Measurements from ENCODE around the gene NELL2. TPM values are rescaled to one million over a fixed set of nuclear protein-coding genes. Genes with fewer than 3 reads are reported as not detected.
"Not testable (repeated sequence)": the region's sequence is repeated elsewhere in the genome, so short reads cannot be mapped to it uniquely, and the experiment has no call there.

The NELL2 gene
- total RNA-seq, 2 donors from 2014 or later, result 12.8 to 106 TPM

GRCh38 chr12:44778863-44779262 lies 97.3 kb downstream of the NELL2 start:
- no peak for ATAC-seq (replicated peaks)
- Mint-ChIP-seq H3K4me3 (no peak overlapping the region), H3K27ac (no peak overlapping the region), H3K36me3 (ENCODE audit: low read depth) (peaks cover 53% of the 10 kb centered on the region), H3K27me3 (no peaks in the 10 kb centered on the region), H3K9me3 (peaks cover 8% of the 10 kb centered on the region), H3K4me1 (peaks cover under 1% of the 10 kb centered on the region)

- ATAC-seq (replicated peaks), result no peak
- Mint-ChIP-seq H3K4me3 (no peak overlapping the region), H3K9me3 (peaks cover 8% of the 10 kb centered on the region), H3K27me3 (no peaks in the 10 kb centered on the region), H3K36me3 (ENCODE audit: low read depth) (peaks cover 65% of the 10 kb centered on the region), H3K27ac (no peak overlapping the region), H3K4me1 (no peaks in the 10 kb centered on the region)
Observed at GRCh38 chr12:44777044-44777443, 99.1 kb downstream of the NELL2 start.

DNA sequence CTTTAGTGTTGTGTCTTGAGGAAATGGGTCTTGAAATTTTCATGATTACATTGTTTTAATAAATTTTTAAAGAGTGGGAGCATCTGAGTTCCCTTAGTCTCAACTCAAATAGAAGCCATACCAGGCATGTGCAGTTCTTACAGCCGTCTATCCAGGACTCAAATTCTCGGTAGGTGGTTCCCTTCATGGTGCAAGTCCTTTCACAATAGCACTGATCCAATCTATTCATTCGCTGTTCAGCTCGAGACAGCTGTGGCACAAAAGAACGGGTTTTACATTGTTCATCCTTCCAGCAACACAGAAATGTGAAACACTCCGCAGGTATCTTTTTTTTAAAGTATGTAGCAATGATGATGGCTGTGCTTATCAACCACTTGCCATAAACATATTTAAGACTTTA lies 100.2 kb downstream of the NELL2 start:
- Mint-ChIP-seq H3K4me1 (no peaks in the 10 kb centered on the region), H3K9me3 (peaks cover 3% of the 10 kb centered on the region), H3K27me3 (no peaks in the 10 kb centered on the region), H3K27ac (no peak overlapping the region), H3K4me3 (no peak overlapping the region), H3K36me3 (ENCODE audit: low read depth) (peaks cover 71% of the 10 kb centered on the region)
- no peak for ATAC-seq (replicated peaks)

DNA sequence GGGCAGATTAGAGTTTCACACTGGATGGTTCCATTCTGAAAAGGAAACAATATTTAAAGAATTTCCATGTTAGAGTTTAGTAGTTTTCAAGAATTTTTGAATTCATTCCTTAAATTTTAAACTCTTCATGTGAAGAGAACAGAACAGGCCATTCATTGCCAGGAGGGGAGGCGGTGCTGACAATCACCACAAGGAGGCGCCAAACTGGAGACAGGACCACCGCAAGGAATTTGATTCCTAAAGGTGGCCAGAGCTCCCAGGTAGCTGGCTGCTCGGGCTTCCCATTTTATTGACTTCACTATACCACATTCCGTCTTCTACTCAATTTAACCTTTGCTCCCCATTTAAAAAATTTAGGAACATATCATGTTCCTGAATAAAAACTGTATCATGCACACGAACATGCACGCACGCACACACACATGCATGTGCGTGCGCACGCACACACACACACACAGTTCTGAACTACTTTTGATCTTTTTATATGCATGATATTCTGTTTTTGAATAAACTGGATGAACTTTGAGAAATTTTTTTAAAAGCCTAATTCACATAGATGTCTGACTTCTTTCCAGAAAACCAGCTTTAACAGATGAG lies 101.2 kb downstream of the NELL2 start:
- Mint-ChIP-seq H3K27ac (no peak overlapping the region), H3K4me3 (no peak overlapping the region), H3K4me1 (no peaks in the 10 kb centered on the region), H3K36me3 (ENCODE audit: low read depth) (peaks cover 64% of the 10 kb centered on the region), H3K9me3 (no peaks in the 10 kb centered on the region), H3K27me3 (no peaks in the 10 kb centered on the region)
- no peak for ATAC-seq (replicated peaks)

DNA sequence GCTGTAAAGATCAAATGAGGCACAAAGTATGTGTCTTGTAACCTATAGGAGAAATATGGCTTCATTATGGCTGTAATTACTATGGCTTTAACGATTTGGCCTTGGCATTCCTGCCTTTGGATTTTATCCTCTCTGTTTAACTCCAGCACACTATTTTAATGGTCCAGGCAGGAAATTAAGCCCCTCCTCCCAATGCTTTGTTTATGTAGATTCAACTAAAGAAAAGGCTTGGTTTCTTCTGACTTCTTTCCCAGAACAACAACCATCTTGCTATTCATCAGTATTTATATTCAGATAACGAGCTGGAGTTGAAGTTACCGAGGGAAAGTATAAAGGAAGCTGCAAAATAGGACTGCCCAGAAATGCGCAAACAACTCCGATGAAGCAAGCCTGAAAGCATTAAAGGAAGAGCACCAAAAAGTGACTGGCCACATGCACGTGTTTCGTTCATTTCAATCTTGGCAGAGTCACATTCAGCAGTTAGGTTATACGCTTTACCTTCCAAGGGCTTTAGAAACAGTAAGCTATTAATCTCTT lies 104.6 kb downstream of the NELL2 start:
- Mint-ChIP-seq H3K27me3 (no peaks in the 10 kb centered on the region), H3K4me3 (no peak overlapping the region), H3K27ac (no peak overlapping the region), H3K9me3 (no peaks in the 10 kb centered on the region), H3K4me1 (no peaks in the 10 kb centered on the region), H3K36me3 (ENCODE audit: low read depth) (peaks cover 58% of the 10 kb centered on the region)
- no peak for ATAC-seq (replicated peaks)

GRCh38 chr12:44765796-44766195 lies 110.3 kb downstream of the NELL2 start:
- H3K4me1 Mint-ChIP-seq, result no peaks in the 10 kb centered on the region
- H3K4me3 Mint-ChIP-seq, result no peak overlapping the region
- H3K27me3 Mint-ChIP-seq, result no peaks in the 10 kb centered on the region
- no peaks in the 10 kb centered on the region for H3K9me3 Mint-ChIP-seq
- peaks cover 27% of the 10 kb centered on the region for H3K36me3 Mint-ChIP-seq (ENCODE audit: low read depth)
- ATAC-seq (replicated peaks), result no peak
- no peak overlapping the region for H3K27ac Mint-ChIP-seq

DNA sequence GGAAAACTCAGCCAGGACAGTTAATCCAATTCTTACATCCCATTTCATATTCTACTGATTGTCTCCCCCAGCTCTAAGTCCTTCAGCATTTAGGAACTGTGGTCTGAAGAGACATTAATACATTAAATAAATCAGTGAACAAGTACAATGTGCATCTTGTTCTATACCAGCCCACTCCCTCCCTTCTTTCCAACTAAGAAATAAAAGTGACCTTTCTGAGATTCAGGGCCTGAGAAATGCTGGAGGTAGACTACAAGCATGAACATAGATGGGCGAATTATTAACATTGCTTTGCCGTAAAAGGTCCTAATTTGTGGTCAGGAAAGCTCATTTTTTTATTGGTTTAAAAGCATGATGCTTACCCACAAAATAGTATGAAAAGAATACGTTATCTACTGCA lies 113.1 kb downstream of the NELL2 start:
- Mint-ChIP-seq H3K9me3 (no peaks in the 10 kb centered on the region), H3K36me3 (ENCODE audit: low read depth) (peaks cover 29% of the 10 kb centered on the region), H3K27me3 (no peaks in the 10 kb centered on the region), H3K27ac (no peak overlapping the region), H3K4me1 (no peaks in the 10 kb centered on the region), H3K4me3 (no peak overlapping the region)
- no peak for ATAC-seq (replicated peaks)

- peak; percentile 45 for ATAC-seq (replicated peaks)
- H3K4me3 Mint-ChIP-seq, result no peak overlapping the region
- no peak overlapping the region for H3K27ac Mint-ChIP-seq
- H3K27me3 Mint-ChIP-seq, result no peaks in the 10 kb centered on the region
- no peaks in the 10 kb centered on the region for H3K9me3 Mint-ChIP-seq
- H3K36me3 Mint-ChIP-seq (ENCODE audit: low read depth), result peaks cover 24% of the 10 kb centered on the region
- no peaks in the 10 kb centered on the region for H3K4me1 Mint-ChIP-seq
Observed at GRCh38 chr12:44759289-44759688, 116.8 kb downstream of the NELL2 start.

GRCh38 chr12:44750468-44750867 lies 125.6 kb downstream of the NELL2 start:
- Mint-ChIP-seq H3K27ac (no peak overlapping the region), H3K36me3 (ENCODE audit: low read depth) (peaks cover 29% of the 10 kb centered on the region), H3K9me3 (no peaks in the 10 kb centered on the region), H3K4me3 (no peak overlapping the region), H3K4me1 (peaks cover 6% of the 10 kb centered on the region), H3K27me3 (no peaks in the 10 kb centered on the region)
- ATAC-seq (replicated peaks), result no peak

DNA sequence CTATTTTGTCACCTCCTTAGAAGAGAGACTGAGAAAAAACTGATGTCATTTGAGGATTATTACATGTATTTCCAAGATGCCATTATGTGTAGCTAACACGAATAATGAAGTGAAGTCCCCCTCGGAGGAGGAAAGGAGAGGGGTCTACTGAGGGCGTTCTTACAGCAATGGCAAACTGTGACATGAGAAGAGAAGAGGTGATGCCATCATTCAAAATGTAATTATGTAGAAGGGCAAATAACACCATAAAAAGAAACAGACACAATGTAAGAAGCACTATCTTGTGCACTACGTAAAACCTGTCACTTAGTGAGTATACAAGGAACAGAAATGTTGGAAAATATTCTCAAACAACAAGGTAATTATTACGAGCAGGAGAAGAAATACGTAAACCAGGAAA lies 126.5 kb downstream of the NELL2 start:
- H3K27me3 Mint-ChIP-seq, result no peaks in the 10 kb centered on the region
- H3K36me3 Mint-ChIP-seq (ENCODE audit: low read depth), result peaks cover 29% of the 10 kb centered on the region
- H3K4me1 Mint-ChIP-seq, result peaks cover 6% of the 10 kb centered on the region
- ATAC-seq (replicated peaks), result no peak
- no peak overlapping the region for H3K27ac Mint-ChIP-seq
- H3K9me3 Mint-ChIP-seq, result no peaks in the 10 kb centered on the region
- H3K4me3 Mint-ChIP-seq, result no peak overlapping the region

DNA sequence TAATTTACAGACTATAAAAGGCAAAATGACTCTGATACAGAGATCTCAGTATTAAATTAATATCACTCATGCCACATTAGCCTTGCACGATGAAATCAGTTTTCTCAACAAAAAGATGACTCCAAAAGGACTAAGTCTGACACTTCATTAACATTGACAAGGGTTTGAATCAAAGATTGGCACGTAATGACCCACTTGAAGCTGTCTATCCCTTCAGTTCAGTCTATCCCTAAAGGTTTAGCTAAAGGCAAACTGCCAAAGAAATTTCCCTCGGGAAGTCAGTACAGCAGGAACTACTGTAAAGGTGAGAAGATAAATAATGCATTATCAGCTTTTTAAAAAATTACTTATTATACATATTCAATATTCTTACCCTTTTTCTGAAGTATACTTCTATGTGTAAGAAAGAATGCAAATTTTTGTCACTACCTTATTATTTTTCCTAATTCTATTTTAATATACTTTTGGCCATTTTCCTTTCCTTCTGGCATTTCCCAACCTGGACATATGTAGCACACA lies 127.1 kb downstream of the NELL2 start:
- Mint-ChIP-seq H3K36me3 (ENCODE audit: low read depth) (peaks cover 29% of the 10 kb centered on the region), H3K27me3 (no peaks in the 10 kb centered on the region), H3K27ac (no peak overlapping the region), H3K4me3 (no peak overlapping the region), H3K9me3 (no peaks in the 10 kb centered on the region), H3K4me1 (peaks cover 6% of the 10 kb centered on the region)
- ATAC-seq (replicated peaks), result no peak

- peaks cover 32% of the 10 kb centered on the region for H3K36me3 Mint-ChIP-seq (ENCODE audit: low read depth)
- H3K4me3 Mint-ChIP-seq; H3K27me3 Mint-ChIP-seq; H3K4me1 Mint-ChIP-seq; H3K9me3 Mint-ChIP-seq; H3K27ac Mint-ChIP-seq; ATAC-seq (replicated peaks): not testable (repeated sequence)
Observed at GRCh38 chr12:44741292-44741980, 134.7 kb downstream of the NELL2 start.

DNA sequence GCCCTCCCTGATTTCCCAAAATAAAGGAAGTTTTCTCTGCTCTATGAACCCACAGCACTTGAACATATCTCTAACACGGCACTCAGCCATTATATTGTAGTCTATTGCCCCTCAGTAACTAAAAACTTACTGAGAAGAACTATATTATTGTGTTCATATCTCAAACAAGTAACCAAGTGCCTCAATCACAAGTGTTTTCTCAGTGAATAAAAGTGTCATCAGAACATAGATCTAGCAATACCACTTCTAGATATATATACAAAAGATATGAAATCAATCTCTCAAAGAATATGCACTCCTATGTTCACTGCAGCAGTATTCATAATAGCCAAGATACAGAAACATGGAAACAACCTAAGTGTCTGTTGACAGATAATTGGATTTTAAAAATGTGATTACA lies 138.1 kb downstream of the NELL2 start:
- H3K27me3 Mint-ChIP-seq, result no peaks in the 10 kb centered on the region
- H3K27ac Mint-ChIP-seq, result no peak overlapping the region
- no peaks in the 10 kb centered on the region for H3K4me1 Mint-ChIP-seq
- peaks cover 39% of the 10 kb centered on the region for H3K36me3 Mint-ChIP-seq (ENCODE audit: low read depth)
- ATAC-seq (replicated peaks), result no peak
- H3K4me3 Mint-ChIP-seq, result no peak overlapping the region
- H3K9me3 Mint-ChIP-seq, result peaks cover 14% of the 10 kb centered on the region

DNA sequence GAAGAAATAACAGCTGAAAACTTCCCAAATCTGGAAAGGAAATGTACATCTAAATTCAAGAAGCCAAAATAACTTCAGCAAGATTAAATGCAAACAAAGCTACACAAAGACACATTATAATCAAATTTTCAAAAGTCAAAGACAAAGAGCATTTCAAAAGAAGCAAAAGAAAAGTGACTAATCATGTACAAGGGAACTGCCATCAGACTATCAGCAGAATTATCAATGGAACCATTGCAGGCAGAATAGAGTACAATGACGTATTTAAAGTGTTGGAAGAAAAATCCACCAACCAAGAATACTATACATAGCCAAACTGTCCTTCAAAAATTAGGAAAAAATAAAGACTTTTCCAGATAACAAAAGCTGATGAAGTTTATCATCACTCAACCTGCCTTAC lies 147.5 kb downstream of the NELL2 start:
- Mint-ChIP-seq H3K9me3 (peaks cover 26% of the 10 kb centered on the region), H3K27ac (no peak overlapping the region)
- ATAC-seq (replicated peaks), result no peak

GRCh38 chr12:44720265-44720664 lies 155.8 kb downstream of the NELL2 start:
- Mint-ChIP-seq H3K27ac (no peak overlapping the region), H3K27me3 (no peaks in the 10 kb centered on the region), H3K4me3 (no peak overlapping the region), H3K36me3 (ENCODE audit: low read depth) (peaks cover 9% of the 10 kb centered on the region), H3K4me1 (no peaks in the 10 kb centered on the region), H3K9me3 (no peaks in the 10 kb centered on the region)
- ATAC-seq (replicated peaks), result no peak

More for the DNA sequence above, 147.5 kb downstream of the NELL2 start:
- Mint-ChIP-seq H3K36me3 (ENCODE audit: low read depth) (peaks cover 30% of the 10 kb centered on the region), H3K4me3 (no peak overlapping the region), H3K4me1 (no peaks in the 10 kb centered on the region), H3K27me3 (no peaks in the 10 kb centered on the region)
